Mammary epithelial cell (primary cell): ENCODE data around the gene INPPL1.

Experiments
- CTCF ChIP-seq, 2 donors: IDR thresholded peaks in 1 of 2; conservative IDR thresholded peaks in 1 of 2; 2 replicates each; pipeline ENCODE4 v1.5.1; 2011 to 2012; ENCODE audit warnings: inconsistent platforms in 2 of 2, low read length in 2 of 2, mild to moderate bottlenecking in 2 of 2, control low read depth in 1 of 2, low read depth in 1 of 2; ENCODE audit not compliant: insufficient read depth in 1 of 2; ENCODE audit errors: extremely low read depth in 1 of 2
- EZH2 ChIP-seq: IDR thresholded peaks from 2 replicates; pipeline ENCODE4 v1.6.1; 2012; ENCODE audit warnings: low read length, inconsistent platforms, borderline replicate concordance

GRCh38 chr11:72274435-72274834, 49.9 kb downstream of the INPPL1 start:
- no peak for TF ChIP-seq CTCF (conservative IDR thresholded peaks at IDR 0.05 in 1 of 2, IDR thresholded peaks at IDR 0.05 in 1 of 2; ENCODE audit: extremely low read depth in 1 of 2, insufficient read depth in 1 of 2, low read depth in 1 of 2, low read length in 2 of 2)
- no peak for TF ChIP-seq EZH2
